GM18867 (cell line): ENCODE measurements around the gene EIF2B5.
A peak's percentile ranks its signal among the peaks of the same experiment; 100 is the strongest.
"Not testable (repeated sequence)": the region's sequence is repeated elsewhere in the genome, so short reads cannot be mapped to it uniquely, and the experiment has no call there.

Experiments used
- ATAC-seq: cut with Tn5 transposase; IDR thresholded peaks from one replicate; pipeline ENCODE4 v1.9.1; 2021; ENCODE audit warnings: mild to moderate bottlenecking, moderate library complexity; ENCODE audit not compliant: unreplicated experiment

EIF2B5 gene

GRCh38 chr3:184145751-184146270 is 10.7 kb downstream of the EIF2B5 start:
- no peak for ATAC-seq

GRCh38 chr3:184148076-184148475 is 12.9 kb downstream of the EIF2B5 start:
- no peak for ATAC-seq

- no peak for ATAC-seq
Observed at GRCh38 chr3:184149123-184149522, 14.0 kb downstream of the EIF2B5 start.

GRCh38 chr3:184149770-184150169 is 14.6 kb downstream of the EIF2B5 start:
- ATAC-seq, result not testable (repeated sequence)

- peak; percentile 83 for ATAC-seq
Observed at GRCh38 chr3:184154885-184155643, 19.9 kb downstream of the EIF2B5 start, which contains the start of gene DVL3. DVL3 (plus strand) TSS chr3:184155377; CDS start chr3:184155636, 259 bp downstream.

GRCh38 chr3:184155644-184156521 is 20.7 kb downstream of the EIF2B5 start:
- ATAC-seq, result peak; percentile 32

GRCh38 chr3:184156522-184156955 is 21.4 kb downstream of the EIF2B5 start:
- no peak for ATAC-seq

GRCh38 chr3:184157206-184157605 is 22.0 kb downstream of the EIF2B5 start:
- no peak for ATAC-seq

- no peak for ATAC-seq
Observed at GRCh38 chr3:184158404-184158803, 23.2 kb downstream of the EIF2B5 start.

GRCh38 chr3:184160456-184160855 is 25.3 kb downstream of the EIF2B5 start:
- no peak for ATAC-seq

- not testable (repeated sequence) for ATAC-seq
Observed at GRCh38 chr3:184162571-184163070, 27.5 kb downstream of the EIF2B5 start.

- no peak for ATAC-seq
Observed at GRCh38 chr3:184164648-184165330, 29.6 kb downstream of the EIF2B5 start.

- ATAC-seq, result no peak
Observed at GRCh38 chr3:184165543-184165942, 30.4 kb downstream of the EIF2B5 start.

GRCh38 chr3:184166671-184167070 is 31.5 kb downstream of the EIF2B5 start:
- ATAC-seq, result no peak

GRCh38 chr3:184167786-184168185 is 32.6 kb downstream of the EIF2B5 start:
- ATAC-seq, result no peak

- ATAC-seq, result no peak
Observed at GRCh38 chr3:184168363-184169120, 33.4 kb downstream of the EIF2B5 start.

- ATAC-seq, result no peak
Observed at GRCh38 chr3:184169896-184170875, 35.0 kb downstream of the EIF2B5 start.

GRCh38 chr3:184171562-184171961 is 36.4 kb downstream of the EIF2B5 start:
- ATAC-seq, result no peak
